ENCODE measurements around the gene SETD1B. TPM values are rescaled to one million over a fixed set of nuclear protein-coding genes. Genes with fewer than 3 reads are reported as not detected.
A peak's percentile ranks its signal among the peaks of the same experiment; 100 is the strongest.
"Not testable (repeated sequence)": the region's sequence is repeated elsewhere in the genome, so short reads cannot be mapped to it uniquely, and the experiment has no call there.

The SETD1B gene
- total RNA-seq, 2 experiments from 2014 or later: 13.7 to 14.0 TPM

DNA sequence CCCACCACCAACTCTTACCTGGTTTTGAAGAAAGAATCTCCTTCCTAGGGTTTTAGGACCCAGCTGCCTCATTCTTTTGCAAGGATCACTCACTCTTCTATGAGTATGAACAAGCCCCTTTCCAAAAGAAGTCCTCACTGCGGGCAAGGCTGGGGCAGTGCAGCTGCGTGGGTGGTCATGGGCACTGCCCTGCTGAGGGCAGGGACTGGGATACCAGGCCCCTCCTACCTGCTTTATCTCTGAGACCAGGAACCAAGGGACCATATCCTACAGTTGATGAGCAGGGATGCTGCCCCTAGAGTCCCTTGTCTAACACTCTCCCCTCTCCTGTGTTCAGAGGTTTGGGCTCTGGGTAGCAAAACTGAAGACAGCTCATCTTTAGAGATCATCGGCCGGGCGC lies 34.3 kb downstream of the SETD1B start:
- no peaks in the 10 kb centered on the region for H3K9me3 Mint-ChIP-seq (ENCODE audit: low read depth)
- ATAC-seq (no peak), DNase-seq (no peak)
- H3K4me1 Mint-ChIP-seq: peaks cover 14% of the 10 kb centered on the region
- intact Hi-C loops (cut with DNase I, micrococcal nuclease): loop anchor here in 1 of 2 experiments (2.0 kb wide), 1 partner anchor 35 kb away; no protein-coding TSS in a partner anchor
- no peak overlapping the region for H3K4me3 Mint-ChIP-seq
- H3K27ac Mint-ChIP-seq: no peak overlapping the region
- no peaks in the 10 kb centered on the region for H3K27me3 Mint-ChIP-seq
- POLR2A ChIA-PET: interaction anchor here (0.6 to 0.9 kb wide), 2 partner anchors 38 to 44 kb away, joined by 3 read pairs; no protein-coding TSS in a partner anchor
- H3K36me3 Mint-ChIP-seq (ENCODE audit: low read depth): no peaks in the 10 kb centered on the region
- CTCF ChIA-PET: interaction anchor here (0.6 to 3.0 kb wide), 2 partner anchors 44 to 184 kb away, joined by 4 to 17 read pairs; partner anchors contain the start of gene RHOF

DNA sequence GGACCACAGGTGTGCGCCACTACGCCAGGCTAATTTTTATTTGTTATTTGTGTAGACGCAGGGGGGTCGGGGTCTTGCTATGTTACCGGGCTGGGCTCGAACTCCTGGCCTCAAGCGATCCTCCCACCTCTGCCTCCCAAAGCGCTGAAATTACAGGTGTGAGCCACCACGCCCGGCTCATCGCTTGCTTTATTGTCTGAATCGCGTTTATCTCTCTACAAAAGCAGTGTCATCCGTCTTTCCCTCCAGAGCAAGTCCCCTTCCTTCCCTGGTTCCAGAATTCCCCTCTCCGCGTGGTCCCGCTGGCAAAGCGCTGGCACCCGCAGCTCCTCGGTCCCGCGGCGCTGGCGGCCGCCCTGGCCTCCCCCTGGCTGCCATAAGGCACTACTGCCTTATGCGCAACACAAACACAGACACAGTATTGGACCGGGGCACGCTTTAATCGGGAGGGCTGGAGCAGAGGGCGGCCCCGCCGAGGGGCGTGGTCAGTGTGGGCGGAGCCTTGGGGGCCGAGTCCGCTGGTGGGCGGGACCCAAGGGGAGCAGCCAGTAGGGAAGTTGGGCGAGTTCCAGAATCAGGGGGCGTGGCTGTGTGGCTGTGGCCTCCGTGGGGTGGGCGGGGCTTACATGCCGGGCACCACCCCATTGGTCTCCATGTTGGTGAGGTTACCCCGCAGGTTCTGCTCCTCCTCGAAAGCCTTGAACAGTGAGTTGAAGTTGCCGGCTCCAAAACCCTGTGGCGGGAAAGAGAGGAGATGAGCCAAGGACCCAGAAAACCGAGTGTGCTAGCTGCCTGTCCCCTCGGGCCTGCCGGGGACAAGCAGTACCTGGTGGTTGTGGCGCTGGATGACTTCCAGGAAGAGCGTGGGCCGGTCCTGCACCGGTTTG lies 35.5 kb downstream of the SETD1B start:
- intact Hi-C loops (cut with DNase I, micrococcal nuclease): loop anchor here (1.0 to 2.0 kb wide), 10 partner anchors 27 to 387 kb away; partner anchors contain the start of genes PSMD9 (in 2 of the 2), B3GNT4 (in 1 of the 2), DIABLO (in 1 of the 2) and MLXIP (in 1 of the 2)
- Mint-ChIP-seq H3K9me3 (ENCODE audit: low read depth) (no peaks in the 10 kb centered on the region), H3K4me3 (peak overlapping the region; percentile 91), H3K27me3 (no peaks in the 10 kb centered on the region), H3K36me3 (ENCODE audit: low read depth) (no peaks in the 10 kb centered on the region), H3K4me1 (peaks cover 14% of the 10 kb centered on the region), H3K27ac (peak overlapping the region; percentile 91)
- ChIA-PET POLR2A (interaction anchor here (0.6 kb wide), 1 partner anchor 49 kb away, joined by 3 read pairs; no protein-coding TSS in a partner anchor), CTCF (interaction anchor here (0.6 to 1.3 kb wide), 4 partner anchors 27 to 1900 kb away, joined by 4 to 7 read pairs (median 4); no protein-coding TSS in a partner anchor)
- ATAC-seq (peak; percentile 94), DNase-seq (peak; percentile 100)

DNA sequence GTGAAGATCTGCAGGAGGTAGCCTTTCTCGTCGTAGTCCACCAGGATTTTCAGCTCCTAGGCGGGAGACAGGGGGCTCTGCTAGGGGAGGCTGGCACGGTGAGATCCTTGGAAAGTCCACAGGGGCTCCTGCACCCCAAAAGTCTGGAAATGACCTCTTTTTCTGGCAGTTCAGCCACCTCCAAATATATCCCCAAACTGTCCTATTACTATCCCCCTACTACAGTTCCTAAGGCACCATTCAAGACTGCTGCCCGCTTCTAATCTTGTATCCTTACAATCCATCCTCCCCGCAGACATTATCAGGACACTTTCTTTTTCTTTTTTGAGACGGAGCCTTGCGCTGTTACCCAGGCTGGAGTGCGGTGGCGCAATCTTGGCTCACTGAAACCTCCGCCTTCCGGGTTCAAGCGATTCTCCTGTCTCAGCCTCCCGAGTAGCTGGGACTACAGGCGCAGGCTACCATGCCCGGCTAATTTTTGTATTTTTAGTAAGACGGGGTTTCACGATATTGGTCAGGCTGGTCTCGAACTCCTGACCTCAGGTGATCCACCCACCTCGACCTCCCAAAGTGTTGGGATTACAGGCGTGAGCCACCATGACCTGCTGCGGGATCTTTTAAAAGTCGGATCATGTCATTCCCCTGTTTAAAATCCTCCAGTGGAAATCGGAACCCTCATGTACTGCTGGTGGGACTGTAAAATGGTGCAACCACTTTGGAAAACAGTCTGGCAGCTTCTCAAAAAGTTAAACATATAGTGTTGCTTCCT lies 36.4 kb downstream of the SETD1B start:
- POLR2A ChIA-PET: interaction anchor here (0.6 kb wide), 1 partner anchor 47 kb away, joined by 3 read pairs; the partner anchor contains the start of gene RHOF
- Mint-ChIP-seq H3K27me3 (no peaks in the 10 kb centered on the region), H3K4me1 (peaks cover 14% of the 10 kb centered on the region), H3K9me3 (ENCODE audit: low read depth) (no peaks in the 10 kb centered on the region), H3K27ac (peak overlapping the region; percentile 91), H3K4me3 (peak overlapping the region; percentile 91), H3K36me3 (ENCODE audit: low read depth) (no peaks in the 10 kb centered on the region)
- intact Hi-C loops (cut with DNase I, micrococcal nuclease): loop anchor here (1.0 to 2.0 kb wide), 10 partner anchors 28 to 386 kb away; partner anchors contain the start of genes PSMD9 (in 2 of the 2), B3GNT4 (in 1 of the 2), DIABLO (in 1 of the 2) and MLXIP (in 1 of the 2)
- DNase-seq (no peak), ATAC-seq (no peak)
- CTCF ChIA-PET: interaction anchor here (0.7 to 1.3 kb wide), 2 partner anchors 46 to 1557 kb away, joined by 3 to 7 read pairs; no protein-coding TSS in a partner anchor

DNA sequence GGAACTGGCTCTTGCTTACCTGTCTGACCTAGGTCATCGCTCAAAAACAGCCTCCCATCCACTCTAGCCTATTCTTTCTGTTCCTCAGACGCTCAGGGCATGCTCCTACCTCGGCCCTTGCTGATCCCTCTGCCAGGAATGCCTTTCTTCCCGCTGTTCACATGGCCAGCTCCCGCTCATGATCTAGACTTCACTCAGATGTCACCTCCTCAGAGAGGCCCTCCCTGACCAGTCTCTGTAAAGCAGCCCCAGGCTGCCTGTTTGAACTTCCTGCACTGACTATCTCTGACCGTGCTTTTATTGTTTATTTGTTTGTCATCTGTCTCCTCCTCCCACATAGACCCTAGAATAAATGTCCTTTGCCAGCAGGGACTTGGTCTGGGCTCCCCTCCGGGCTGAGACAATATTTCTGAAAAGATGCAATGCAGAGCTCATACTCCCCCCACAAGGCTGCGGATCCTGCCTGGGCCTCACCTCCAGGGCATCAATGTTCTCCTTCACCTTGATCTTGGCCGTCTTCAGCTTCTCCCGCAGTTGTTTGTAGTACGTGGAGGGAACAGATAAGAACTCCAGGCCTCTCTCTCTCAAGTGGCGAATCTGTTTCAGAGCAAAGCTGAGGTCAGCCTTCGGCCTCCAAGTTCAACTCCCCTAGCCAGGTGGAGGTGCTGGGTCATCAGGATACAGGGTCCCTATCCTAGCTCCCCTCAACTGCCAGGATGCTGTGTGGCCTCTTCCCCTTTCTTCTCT lies 39.6 kb downstream of the SETD1B start:
- Mint-ChIP-seq H3K36me3 (ENCODE audit: low read depth) (no peaks in the 10 kb centered on the region), H3K27me3 (no peaks in the 10 kb centered on the region), H3K9me3 (ENCODE audit: low read depth) (no peaks in the 10 kb centered on the region), H3K27ac (no peak overlapping the region), H3K4me3 (no peak overlapping the region), H3K4me1 (peaks cover 14% of the 10 kb centered on the region)
- ATAC-seq (no peak), DNase-seq (no peak)
- CTCF ChIA-PET: interaction anchor here (1.2 to 1.7 kb wide), 4 partner anchors 31 to 70 kb away, joined by 3 to 4 read pairs (median 3); no protein-coding TSS in a partner anchor
- intact Hi-C loops (cut with DNase I, micrococcal nuclease): no loop called here
- POLR2A ChIA-PET: no interaction called here

DNA sequence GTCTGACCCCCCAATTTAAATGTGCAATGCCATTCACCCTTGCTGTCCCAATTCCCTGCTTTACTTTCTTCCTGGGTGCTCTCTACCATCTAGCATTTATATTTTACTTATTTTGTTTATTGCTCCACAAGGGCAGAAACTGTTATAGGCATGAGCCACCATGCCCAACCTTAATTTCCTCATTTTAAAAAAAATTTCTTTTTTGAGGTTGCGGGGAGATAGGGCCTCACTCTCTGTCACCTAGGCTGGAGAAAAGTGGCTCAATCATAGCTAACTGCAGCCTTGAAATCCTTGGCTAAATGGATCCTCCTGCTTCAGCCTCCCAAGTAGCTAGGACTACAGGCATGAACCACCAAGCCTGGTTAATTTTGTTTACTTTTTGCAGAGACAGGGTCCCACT lies 41.9 kb downstream of the SETD1B start:
- no peaks in the 10 kb centered on the region for H3K36me3 Mint-ChIP-seq (ENCODE audit: low read depth)
- ChIA-PET POLR2A (no interaction called here), CTCF (no interaction called here)
- H3K27me3 Mint-ChIP-seq: no peaks in the 10 kb centered on the region
- no peak overlapping the region for H3K4me3 Mint-ChIP-seq
- intact Hi-C loops (cut with DNase I, micrococcal nuclease): no loop called here
- DNase-seq (no peak), ATAC-seq (no peak)
- no peaks in the 10 kb centered on the region for H3K4me1 Mint-ChIP-seq
- no peaks in the 10 kb centered on the region for H3K9me3 Mint-ChIP-seq (ENCODE audit: low read depth)
- H3K27ac Mint-ChIP-seq: no peak overlapping the region

DNA sequence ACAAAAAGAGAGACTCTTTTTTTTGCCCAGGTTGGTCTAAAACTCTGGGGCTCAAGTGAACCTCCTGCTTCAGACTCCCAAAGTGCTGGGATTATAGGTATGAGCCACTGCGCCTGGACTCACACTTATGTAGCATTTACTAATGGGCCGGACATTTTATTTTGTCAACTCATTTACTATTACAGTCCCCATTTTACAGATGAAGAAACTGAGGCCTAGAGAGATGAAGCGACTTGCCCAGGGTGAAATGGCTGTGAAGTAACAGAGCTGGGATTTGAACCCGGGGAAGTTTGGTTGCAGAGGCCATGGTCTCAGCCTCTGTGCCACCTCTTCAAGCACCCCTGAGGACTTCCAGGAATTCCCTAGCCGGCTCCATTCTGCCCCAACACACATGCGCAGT lies 45.4 kb downstream of the SETD1B start:
- H3K4me3 Mint-ChIP-seq: no peak overlapping the region
- DNase-seq: no peak
- intact Hi-C loops (cut with DNase I, micrococcal nuclease): no loop called here
- no peaks in the 10 kb centered on the region for H3K36me3 Mint-ChIP-seq (ENCODE audit: low read depth)
- ATAC-seq: no peak
- POLR2A ChIA-PET: no interaction called here
- no peak overlapping the region for H3K27ac Mint-ChIP-seq
- no peaks in the 10 kb centered on the region for H3K4me1 Mint-ChIP-seq
- H3K27me3 Mint-ChIP-seq: no peaks in the 10 kb centered on the region
- CTCF ChIA-PET: interaction anchor here (0.7 kb wide), 1 partner anchor 79 kb away, joined by 3 read pairs; no protein-coding TSS in a partner anchor
- H3K9me3 Mint-ChIP-seq (ENCODE audit: low read depth): no peaks in the 10 kb centered on the region

DNA sequence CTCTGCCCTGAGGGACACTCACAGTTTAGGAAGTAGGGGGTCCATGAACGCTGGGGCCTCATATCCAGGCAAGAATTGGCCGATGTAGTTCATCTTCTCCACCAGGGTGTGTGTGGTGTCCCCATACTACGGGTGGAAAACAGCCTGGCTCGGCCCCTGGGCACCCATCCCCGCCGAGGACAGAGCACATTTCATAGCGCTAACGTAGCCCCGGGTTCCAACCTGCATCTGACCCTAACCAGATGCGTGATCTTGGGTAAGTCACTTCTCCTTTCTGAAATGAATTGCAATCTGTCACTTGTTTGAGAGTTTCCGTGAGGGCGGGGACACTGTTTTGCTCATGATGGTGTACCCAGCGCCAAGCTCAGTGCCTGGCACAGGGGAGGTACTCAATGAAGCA lies 45.9 kb downstream of the SETD1B start:
- intact Hi-C loops (cut with DNase I, micrococcal nuclease): no loop called here
- ATAC-seq (no peak), DNase-seq (no peak)
- Mint-ChIP-seq H3K4me1 (no peaks in the 10 kb centered on the region), H3K36me3 (ENCODE audit: low read depth) (no peaks in the 10 kb centered on the region), H3K27me3 (no peaks in the 10 kb centered on the region), H3K9me3 (ENCODE audit: low read depth) (no peaks in the 10 kb centered on the region), H3K27ac (no peak overlapping the region), H3K4me3 (no peak overlapping the region)
- ChIA-PET POLR2A (no interaction called here), CTCF (no interaction called here)

DNA sequence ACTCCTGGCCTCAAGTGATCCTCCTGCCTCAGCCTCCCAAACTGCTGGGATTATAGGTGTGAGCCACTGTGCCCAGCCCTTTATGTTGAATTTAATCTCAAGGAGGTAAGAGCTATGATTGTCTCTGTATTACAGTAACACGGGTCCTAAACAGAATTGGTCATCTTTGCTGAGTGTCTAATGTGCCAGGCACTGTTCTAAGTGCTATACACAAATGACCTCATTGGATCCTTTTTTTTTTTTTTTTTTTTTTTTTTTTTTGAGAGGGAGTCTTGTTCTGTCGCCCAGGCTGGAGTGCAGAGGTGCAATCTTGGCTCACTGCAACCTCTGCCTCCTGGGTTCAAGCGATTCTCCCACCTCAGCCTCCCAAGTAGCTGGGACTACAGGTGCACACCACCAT lies 48.6 kb downstream of the SETD1B start:
- intact Hi-C loops (cut with DNase I, micrococcal nuclease); H3K4me3 Mint-ChIP-seq; H3K4me1 Mint-ChIP-seq; H3K27me3 Mint-ChIP-seq; H3K27ac Mint-ChIP-seq; DNase-seq; POLR2A ChIA-PET; ATAC-seq; H3K36me3 Mint-ChIP-seq (ENCODE audit: low read depth); H3K9me3 Mint-ChIP-seq (ENCODE audit: low read depth): not testable (repeated sequence)
- CTCF ChIA-PET: interaction anchor here (1.1 kb wide), 1 partner anchor 66 kb away, joined by 3 read pairs; the partner anchor contains the start of gene CFAP251

DNA sequence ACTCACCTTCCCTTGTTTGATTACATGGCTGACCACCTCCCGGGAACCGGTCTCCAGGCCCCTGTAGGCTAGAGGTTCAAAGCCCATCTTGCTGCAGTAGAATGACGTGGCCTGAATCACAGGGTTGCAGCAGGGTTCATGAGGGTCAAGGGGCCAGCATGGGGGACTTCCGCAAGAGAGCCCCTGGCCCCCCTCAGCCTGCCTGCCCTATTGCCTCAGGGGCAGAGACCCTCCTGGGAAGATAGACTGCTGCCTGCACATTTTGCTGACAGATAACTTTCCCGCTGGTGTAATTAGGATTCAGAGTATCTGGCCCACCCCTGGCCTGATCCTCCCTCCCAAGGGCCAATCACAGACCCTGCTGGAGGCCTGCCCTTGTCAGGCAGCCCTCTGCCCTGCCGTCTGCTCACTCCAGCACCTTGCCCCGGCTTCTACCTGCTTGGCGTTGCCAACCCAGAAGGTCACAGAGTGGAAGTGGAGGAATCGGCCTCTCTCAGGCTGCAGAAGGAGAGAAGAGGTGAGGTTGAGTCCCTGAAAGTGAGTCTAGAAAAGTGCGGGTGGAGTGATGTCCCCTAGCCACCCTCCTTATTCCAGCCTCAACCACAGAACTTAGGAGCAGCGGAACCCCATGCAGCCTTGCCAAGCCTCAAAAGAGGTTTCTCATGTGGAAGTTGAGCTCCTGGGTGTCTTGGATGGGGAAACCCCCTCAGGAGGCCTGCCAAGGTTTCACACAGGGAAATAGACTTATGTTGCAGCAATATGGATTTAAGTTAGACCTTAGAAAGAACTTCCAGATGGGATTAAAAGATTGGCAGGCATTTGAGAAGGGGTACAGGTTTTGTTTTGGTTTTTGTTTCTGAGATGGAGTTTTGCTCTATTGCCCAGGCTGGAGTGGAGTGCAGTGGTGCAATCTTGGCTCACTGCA lies 53.8 kb downstream of the SETD1B start:
- DNase-seq: no peak
- Mint-ChIP-seq H3K27me3 (no peaks in the 10 kb centered on the region), H3K36me3 (ENCODE audit: low read depth) (no peaks in the 10 kb centered on the region), H3K9me3 (ENCODE audit: low read depth) (no peaks in the 10 kb centered on the region), H3K27ac (no peak overlapping the region), H3K4me3 (no peak overlapping the region), H3K4me1 (no peaks in the 10 kb centered on the region)
- intact Hi-C loops (cut with DNase I, micrococcal nuclease): no loop called here
- ChIA-PET POLR2A (no interaction called here), CTCF (no interaction called here)
- ATAC-seq: no peak

DNA sequence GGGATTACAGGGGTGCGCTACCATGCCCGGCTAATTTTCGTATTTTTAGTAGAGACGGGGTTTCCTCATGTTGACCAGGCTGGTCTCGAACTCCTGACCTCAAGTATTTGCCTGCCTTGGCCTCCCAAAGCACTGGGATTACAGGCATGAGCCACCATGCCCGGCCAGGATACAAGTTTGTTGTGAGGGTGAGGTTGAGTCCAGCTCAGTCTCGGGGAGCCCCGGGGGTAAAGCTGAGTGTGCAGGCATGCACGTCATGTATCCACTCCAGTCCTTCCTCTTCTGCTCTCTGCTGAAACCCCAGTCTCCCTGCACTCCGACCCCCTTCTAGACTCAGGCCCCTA lies 54.5 kb downstream of the SETD1B start:
- Mint-ChIP-seq H3K4me1 (no peaks in the 10 kb centered on the region), H3K27ac (no peak overlapping the region), H3K9me3 (ENCODE audit: low read depth) (no peaks in the 10 kb centered on the region), H3K27me3 (no peaks in the 10 kb centered on the region), H3K36me3 (ENCODE audit: low read depth) (no peaks in the 10 kb centered on the region), H3K4me3 (no peak overlapping the region)
- CTCF ChIA-PET: no interaction called here
- POLR2A ChIA-PET: no interaction called here
- ATAC-seq (no peak), DNase-seq (no peak)
- intact Hi-C loops (cut with DNase I, micrococcal nuclease): no loop called here
